Ramos (cell line): ENCODE data around the gene TAB2.

Experiments
- in situ Hi-C: fragments of 300-500 bp; cut with MboI; formaldehyde crosslinking; loops from one replicate; pipeline ENCODE4 v1.14.3; 2022; ENCODE audit warnings: low sequenced_read_pairs; ENCODE audit not compliant: unreplicated experiment

The TAB2 gene, protein sequence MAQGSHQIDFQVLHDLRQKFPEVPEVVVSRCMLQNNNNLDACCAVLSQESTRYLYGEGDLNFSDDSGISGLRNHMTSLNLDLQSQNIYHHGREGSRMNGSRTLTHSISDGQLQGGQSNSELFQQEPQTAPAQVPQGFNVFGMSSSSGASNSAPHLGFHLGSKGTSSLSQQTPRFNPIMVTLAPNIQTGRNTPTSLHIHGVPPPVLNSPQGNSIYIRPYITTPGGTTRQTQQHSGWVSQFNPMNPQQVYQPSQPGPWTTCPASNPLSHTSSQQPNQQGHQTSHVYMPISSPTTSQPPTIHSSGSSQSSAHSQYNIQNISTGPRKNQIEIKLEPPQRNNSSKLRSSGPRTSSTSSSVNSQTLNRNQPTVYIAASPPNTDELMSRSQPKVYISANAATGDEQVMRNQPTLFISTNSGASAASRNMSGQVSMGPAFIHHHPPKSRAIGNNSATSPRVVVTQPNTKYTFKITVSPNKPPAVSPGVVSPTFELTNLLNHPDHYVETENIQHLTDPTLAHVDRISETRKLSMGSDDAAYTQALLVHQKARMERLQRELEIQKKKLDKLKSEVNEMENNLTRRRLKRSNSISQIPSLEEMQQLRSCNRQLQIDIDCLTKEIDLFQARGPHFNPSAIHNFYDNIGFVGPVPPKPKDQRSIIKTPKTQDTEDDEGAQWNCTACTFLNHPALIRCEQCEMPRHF

DNA sequence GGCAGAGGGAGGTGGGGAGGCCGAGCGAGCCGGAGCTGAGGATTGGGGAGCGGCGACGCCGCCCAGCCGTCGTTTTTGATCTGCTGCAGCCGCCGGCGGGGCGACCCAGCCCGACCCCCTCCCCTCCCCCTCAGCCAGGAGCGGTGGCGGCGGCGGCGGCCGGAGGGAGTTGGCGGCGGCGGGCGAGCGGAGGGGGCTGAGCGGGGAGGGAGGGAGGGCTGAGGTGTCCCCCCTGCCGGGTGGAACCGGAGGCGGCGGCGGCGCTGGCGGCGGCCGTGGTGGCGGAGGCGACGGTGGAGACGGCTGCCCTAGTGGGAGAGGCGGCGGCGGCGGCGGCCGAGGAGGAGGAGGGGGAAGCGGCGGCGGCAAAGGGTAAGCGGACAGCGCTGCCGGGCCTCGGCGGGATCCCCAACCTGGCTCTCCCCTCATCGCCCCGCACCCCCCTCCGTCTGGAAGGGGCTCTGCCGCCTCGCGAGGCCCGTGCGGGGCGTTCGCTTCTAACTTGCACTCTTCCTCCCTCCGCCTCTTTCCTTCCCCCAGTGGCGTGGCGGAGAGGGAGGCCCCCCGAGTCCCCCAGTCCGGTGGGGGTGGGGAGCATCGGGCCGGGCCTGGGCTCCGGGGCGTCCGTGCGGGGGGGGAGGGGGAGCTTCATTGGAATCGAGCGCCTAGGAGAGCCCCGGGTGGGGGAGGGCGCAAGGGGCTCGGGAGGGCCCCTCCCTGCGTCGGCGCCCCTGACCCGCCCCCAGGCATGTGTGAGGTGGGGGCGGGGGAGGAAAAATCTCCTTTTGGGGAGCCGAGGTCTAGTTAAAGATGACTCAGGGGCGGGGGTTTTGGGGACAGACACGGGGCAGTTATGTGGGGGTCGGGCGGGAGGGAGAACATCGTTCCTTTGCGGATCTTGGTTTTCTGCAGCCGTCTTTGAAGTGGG is at the start of gene TAB2:
Gene TAB2, plus strand, starts transcription at position 69 of the 928 bp plus-strand sequence. CDS start 52,286 bp downstream, outside the sequence.
- in situ Hi-C loops: no loop called here

DNA sequence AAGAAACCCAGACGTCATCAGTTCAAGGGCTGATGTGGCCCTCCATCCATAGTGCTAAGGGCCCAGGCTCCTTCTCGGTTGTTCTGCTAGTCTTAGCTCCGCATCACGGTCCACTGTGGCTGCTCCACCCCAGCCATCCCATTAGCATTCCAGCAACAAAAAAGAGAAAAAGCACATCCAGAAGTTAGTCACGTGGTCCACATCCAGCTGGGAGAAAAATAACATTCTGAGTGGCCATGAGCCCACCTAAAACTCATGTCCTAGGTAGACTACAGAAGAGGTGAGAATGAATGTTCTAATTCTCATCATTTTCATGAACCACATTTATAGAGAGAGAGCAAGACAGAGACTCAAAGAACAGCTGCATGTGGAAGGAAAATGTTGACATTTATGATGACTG is 49.4 kb upstream of the TAB2 start:
- in situ Hi-C loops: no loop called here

DNA sequence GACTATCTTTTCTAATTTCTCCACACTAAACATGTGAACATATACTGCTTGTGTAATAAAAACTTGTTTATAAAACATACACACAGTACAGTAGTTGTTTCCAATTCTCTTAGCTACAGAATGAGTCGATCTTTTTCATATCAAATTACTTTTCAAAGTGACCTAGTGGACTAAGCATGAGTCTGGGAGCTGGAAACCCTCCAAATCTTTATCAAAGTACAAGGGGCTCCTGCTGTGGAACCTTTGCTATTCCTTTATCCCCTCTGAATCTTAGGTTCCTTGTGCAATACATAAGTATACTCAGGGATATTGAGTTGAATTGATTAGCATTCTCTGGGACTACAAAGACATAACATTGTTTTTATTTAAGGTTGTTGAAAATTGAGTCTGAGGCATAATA is 48.7 kb upstream of the TAB2 start:
- in situ Hi-C loops: no loop called here

DNA sequence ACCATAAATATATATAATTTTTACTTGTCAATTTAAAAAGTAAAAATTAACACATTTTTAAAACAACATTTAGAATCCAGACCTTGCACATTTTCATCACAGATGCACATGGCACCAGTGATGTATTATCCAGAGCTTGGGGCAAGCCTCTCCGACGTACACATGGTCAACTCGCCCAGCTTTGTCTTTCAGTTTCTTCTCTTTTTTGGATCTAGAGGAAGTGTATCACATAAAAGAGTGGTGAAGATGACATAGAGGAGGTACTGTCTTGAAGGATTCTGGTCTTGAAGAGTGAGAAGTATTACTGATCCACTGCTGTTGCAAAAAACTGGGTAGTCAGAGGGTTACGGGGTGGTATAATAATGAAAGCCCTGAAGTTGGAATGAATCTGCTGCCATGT is 46.9 kb upstream of the TAB2 start:
- in situ Hi-C loops: no loop called here

DNA sequence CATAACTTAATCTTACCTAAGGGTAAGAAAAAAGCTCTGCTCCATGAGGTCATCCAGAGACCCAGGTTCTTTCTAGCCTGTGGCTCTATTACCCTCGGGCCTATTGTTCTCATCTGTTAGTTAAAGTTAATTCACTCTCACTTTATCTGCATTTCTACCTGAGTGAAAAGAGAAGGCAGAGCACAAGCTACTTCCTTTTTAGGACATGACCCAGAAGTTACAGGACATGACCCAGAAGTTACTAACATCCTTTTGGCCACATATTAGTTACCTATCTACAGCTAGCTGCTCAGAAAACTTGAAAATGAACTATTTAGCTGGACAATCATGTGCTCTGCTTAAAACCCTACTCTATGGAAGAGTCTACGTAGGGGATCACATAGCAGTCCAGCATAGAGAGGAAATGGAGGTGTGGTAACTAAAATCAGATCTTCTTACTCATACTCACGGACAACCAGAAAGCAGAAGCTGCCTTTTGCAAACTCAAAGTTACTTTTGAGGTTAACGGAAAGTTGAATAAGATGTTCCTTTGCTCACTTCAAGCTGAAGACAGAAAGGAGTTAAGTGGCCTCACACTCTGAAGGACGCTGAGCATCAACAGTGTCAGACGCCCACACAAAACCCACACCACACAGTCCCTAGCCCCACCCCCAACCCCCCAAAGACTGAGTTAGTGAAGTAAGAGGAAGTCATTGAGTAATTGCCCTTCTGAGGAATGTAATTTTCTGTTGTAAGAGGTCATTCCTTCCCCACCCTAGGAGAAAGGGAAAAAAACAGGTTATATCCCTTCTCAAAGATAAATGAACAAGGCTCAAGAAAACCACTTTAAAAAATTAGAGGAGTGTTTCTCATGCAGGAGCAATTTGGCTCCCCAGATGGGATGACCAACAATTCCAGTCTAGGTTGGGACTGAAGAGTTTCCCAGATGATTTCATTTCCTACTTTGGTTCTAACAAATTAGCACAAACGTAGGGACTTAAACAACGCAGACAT is 45.9 kb upstream of the TAB2 start:
- in situ Hi-C loops: no loop called here

DNA sequence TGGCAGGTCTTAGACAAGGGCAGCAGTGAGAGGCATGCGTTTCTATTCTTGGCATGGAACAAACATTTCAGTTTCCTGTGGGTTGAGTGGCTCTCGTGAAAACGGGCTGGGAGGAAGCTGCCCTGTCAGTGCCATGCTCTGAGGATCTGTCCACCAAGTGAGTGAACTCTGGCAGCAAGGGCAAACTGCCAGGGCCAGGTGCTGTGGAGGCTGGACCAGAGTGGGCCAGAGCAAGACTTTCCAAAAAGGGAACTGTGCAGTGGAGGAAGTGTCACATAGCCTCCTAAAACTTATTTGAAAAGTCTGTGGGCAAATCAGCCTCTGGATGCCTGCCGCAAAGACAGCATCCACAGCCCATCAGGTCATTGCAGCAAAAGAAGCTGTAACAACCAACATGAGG is 44.2 kb upstream of the TAB2 start:
- in situ Hi-C loops: no loop called here

DNA sequence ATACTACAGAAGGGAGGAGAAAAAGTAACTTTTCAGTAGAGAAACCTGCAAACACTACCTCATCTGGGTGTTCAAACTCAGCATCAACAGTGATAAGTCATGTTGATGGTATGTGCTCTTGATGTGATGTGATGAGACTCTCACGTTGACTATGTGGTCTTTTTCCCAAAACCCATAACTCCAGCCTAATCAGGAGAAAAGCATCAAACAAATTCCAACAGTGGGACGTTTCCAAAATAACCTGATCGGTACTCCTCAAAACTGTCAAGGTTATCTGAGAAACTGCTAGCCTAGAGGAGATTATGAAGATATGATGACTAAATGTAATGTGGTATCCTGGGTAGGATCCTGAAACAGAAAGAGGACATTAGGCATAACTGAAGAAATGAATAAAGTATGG is 41.9 kb upstream of the TAB2 start:
- in situ Hi-C loops: no loop called here

DNA sequence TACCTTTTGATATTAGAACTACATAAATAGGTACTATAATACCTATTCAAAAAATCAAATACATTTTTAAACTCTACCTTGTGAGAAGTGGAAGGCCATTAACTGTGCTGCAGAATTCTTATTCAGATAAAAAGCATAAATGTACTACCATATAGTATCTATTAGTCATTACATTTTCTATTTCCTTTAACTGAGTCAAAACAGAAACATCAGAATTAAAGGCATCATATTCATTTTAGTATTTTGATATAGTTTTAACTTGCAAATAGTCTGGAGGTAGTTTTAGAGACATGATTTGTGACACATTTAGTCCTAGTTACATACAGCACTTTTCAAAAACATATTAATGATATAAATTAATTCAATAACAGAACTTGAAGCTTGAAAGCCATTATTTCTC is 39.9 kb upstream of the TAB2 start:
- in situ Hi-C loops: no loop called here

DNA sequence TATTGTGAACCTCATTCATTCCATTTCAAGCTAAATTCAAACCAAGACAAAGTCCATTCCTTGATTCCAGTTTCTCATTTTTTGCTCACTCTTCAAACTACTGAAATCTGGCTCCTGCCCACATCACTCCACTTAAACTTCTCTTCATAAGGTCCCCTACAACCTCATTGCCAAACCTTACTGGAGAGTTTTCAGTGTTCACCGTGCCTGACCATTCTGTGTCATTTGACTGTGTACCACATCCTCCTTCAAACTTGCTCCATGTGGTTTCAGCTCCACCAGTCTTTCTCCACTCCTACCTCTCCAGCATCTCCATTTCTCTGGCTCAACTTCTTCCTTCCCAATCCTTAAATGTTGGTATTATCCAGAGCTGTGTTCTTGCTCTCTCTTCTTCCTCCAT is 38.5 kb upstream of the TAB2 start:
- in situ Hi-C loops: no loop called here

DNA sequence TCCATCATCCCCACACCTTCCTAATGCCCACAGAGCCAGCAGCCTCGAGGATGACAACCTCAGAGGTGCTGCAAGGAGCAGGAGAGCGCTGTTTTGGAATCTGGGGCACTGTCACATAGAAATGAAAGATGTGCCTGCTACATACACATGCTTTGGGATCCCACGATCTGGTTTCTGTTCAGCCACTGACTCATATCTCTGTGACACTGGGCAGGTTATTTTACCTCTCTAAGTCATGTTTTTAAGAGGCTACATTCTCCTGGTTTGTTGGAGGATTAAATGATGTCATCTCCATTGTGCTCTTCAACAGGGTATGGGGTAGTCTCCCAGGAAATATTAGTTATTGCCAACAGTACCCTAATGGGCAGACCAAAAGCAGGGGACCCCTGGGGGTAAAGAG is 32.6 kb upstream of the TAB2 start:
- in situ Hi-C loops: no loop called here

DNA sequence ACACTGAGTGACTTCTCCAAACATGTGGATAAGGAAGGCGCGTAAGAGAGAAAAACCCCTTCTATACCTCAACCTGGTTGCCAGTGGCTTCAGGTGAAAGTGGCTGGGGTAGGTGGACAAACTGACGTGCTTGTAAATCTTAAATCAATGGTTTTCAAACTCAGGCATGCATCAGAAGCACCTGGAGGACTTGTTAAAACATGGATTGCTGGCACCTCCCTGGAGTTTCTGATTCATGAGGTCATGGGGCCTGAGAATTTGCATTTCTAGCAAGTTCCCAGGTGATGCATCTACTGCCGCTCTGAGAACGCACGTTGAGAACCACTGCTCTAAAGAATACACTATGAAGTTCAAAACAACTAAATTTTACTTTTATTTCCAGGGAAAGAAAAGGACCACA is 31.9 kb upstream of the TAB2 start:
- in situ Hi-C loops: no loop called here

DNA sequence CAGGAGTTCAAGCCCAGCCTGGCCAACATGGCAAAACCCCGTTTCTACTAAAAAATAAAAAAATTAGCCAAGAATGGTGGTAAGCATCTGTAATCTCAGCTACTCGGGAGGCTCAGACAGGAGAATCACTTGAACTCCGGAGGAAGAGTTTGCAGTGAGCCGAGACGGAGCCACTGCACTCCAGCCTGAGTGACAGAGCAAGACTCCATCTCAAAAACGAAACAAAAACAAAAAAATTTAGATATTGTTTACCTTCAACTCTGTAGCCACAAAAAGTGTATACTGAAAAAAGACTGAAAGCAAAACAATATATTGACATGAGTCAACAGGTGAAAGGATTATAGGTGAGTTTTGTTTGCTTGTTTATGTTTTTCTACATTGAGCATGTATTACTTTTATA is 30.6 kb upstream of the TAB2 start:
- in situ Hi-C loops: no loop called here

DNA sequence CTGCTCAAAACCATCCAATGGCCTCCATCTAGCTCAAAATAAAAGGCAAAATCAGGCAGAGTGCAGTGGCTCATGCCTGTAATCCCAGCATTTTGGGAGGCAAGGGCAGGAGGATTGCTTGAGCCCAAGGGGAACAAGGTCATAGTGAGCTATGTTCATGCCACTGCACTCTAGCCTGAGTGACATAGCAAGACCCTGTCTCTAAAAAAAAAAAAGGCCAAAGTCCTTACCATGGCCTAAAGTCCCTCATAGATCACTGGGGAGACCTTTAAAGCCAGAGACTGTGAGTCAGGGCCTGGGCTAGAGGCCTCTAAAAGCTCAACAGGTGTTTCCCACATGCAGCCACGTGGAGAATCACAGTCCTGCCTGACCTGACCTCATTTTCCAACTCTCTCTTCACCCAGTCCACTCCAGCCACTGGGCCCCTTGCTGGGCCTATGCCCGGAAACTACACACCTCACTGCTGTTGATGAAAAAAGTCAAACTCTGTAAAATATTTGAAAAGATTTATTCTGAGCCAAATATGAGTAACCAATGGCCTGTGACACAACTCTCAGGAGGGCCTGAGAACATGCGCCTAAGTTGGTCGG is 28.2 kb upstream of the TAB2 start:
- in situ Hi-C loops: no loop called here

DNA sequence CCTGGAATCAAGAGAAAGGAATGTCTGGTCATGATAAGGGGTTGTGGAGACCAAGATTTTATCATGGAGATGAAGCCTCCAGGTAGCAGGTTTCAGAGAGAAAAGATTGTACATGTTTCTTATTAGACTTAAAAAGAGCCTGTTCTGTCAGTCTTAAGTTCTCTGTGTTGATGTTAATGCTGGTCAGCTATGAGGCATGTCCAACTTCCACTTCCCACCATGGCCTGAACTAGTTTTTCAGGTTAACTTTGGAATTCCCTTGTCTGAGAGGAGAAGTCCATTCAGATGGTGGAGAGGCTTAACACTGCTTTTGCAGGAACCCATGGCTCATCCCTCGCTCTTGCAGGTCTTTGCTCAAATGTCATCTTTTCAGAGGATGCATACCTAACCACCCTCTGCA is 27.5 kb upstream of the TAB2 start:
- in situ Hi-C loops: no loop called here

DNA sequence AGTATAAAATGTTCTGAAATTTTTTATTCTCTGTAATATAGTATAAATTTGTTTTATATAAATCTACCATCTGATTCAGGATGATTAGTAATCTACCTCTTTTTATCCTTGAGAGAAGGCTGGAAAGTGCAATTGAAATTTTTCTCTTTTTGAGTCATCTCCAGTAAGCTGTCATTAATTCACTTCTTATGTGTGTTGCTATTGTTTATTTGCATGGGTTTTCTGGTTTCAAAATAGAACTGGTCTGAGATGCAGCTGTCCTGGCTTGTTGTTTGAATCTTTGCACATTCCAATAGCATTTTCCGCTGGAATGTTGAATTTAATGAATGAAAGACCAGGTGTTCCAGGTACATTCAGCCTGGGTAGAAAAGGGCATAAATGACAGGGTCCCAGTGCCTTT is 24.3 kb upstream of the TAB2 start:
- in situ Hi-C loops: no loop called here

DNA sequence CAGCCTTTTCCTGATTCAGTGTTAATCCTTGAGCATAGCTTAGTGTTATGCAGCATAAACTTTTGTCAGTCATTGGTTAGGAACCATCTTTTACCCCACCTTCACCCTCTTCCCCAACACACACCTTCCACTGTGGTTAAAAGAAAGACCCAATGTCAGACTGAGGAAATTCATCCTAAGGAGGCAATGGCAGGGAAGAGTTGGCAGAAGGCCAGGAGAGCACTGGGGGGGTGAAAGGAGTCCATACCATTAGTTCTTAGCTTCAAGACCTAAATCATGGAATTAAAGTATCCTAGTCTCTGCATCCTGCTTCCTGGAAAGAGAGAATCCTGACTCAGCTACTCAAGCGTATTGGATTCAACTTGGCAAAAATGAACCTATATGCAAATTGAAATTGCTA is 16.9 kb upstream of the TAB2 start:
- in situ Hi-C loops: no loop called here

DNA sequence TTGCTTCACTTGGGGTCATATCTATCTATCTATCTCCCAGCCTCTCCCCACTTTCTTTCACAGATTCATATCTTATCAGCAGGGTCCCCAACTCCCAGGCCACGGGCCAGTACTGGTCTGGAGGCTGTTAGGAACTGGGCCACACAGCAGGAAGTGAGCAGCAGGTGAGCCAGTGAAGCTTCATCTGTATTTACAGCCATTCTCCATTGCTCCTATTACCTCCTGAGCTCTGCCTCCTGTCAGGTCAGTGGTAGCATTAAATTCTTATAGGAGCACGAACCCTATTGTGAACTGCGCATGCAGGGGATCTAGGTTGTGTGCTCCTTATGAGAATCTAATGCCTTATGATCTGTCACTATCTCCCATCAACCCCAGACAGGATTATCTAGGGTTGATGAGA is 14.8 kb upstream of the TAB2 start:
- in situ Hi-C loops: no loop called here

DNA sequence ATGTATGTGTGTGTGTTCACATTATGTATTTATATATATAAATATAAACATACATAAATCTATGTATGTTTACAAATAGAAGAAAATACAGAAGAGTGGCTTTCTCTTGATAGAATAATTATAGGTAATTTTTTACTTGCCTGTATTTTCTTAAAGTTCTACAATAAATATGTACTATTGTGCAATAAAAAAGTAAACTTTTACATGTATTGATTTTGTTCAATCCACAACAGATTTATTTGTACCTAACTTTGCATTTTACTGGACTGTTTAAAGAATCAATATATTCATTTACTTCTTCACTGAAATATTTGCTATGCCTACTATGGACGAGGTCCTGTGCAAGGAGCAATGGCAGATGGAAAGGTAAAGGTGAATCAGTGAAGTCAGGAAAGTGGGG is 14.0 kb upstream of the TAB2 start:
- in situ Hi-C loops: no loop called here

DNA sequence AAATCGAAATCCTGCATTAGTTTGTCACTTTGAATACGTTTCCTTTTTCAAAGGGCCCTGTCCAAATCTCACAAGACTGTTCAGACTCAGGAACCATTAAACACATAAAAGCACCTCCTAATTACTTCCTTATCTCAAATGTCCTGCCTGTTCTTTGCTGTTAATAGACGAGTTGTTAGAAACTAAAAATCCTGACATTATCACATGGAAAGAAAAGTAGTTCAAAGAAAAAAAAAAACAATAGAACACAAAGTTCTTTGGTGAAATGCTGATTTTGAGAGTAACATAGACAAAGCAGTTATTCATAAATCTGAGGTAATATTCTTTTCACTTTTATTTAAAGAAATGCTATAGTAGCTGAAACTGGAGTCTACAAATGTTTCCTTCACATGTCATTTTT is 12.1 kb upstream of the TAB2 start:
- in situ Hi-C loops: no loop called here
